Measurements from ENCODE around the gene TDRD5. TPM values are rescaled to one million over a fixed set of nuclear protein-coding genes. Genes with fewer than 3 reads are reported as not detected.

Gene TDRD5
- total and polyA plus RNA-seq, 2 donors (not counting 1 experiment from before 2014, with no cell fraction given): not detected

DNA sequence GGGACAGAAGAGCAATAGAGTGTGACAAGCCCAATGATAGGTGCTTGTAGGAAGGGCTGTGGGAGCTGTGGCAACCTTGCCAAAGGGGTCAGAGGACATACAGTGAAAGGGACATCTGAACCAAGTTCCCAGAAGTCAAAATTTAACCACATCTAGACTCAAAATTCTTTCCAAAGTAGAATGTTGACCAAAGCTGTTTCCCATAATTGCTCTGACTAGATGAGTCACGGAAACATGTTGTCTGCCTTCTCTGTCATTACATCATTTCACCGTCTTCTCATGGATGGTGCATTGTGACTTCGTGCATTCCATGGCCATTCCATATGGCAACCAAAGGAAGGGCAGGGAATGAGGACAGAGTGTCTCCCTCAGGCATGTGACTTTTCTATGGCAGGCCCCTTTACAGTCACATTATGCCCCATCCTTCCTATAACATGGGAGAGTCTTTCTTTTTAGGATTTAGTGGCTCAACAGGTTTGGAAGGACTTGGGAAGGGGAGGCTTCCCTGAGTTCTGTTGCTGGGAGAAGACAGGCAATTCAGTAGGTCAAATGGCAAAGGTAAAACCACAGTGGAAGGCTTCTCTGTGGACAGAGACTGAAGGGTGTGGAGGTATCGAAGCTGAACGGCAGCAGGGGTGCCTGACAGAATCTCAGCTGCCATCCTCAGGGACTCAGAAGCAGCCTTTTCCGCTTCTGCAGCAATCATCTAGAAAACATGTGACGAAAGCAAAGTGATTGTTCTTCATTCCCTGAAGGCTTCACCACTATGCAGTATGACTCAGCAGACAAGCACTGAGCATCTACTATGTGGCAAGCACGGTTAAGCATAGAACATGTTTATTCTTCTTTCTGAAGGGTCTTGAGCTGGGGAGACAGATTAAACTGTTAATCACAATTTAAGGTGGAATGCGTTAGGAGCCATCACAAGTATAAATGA is 40.6 kb upstream of the TDRD5 start:
- H3K9ac ChIP-seq (ENCODE audit: insufficient read depth, low read length): no peak overlapping the region
- H2AFZ ChIP-seq (ENCODE audit: low read length): no peak overlapping the region
- H3K27ac ChIP-seq (ENCODE audit: insufficient read depth, low read length): no peak overlapping the region
- no peaks in the 10 kb centered on the region for H3K36me3 ChIP-seq (ENCODE audit: control insufficient read depth, insufficient read depth, low read length)
- no peaks in the 10 kb centered on the region for H3K27me3 ChIP-seq (ENCODE audit: control insufficient read depth, insufficient read depth, low read length)
- no peaks in the 10 kb centered on the region for H4K20me1 ChIP-seq (ENCODE audit: control insufficient read depth, extremely low read depth, insufficient read depth, low read length)
- H3K4me3 ChIP-seq (replicated peaks in 1 of 4; ENCODE audit: control extremely low read depth in 1 of 4, insufficient read depth in 1 of 4, low read depth in 3 of 4, low read length in 4 of 4): no peak overlapping the region
- H3K79me2 ChIP-seq (ENCODE audit: control insufficient read depth, insufficient read depth, low read length): no peaks in the 10 kb centered on the region
- TF ChIP-seq EZH2 (IDR thresholded peaks at IDR 0.05; ENCODE audit: low read length, missing control alignments): no peak
- TF ChIP-seq, protein P1, sequence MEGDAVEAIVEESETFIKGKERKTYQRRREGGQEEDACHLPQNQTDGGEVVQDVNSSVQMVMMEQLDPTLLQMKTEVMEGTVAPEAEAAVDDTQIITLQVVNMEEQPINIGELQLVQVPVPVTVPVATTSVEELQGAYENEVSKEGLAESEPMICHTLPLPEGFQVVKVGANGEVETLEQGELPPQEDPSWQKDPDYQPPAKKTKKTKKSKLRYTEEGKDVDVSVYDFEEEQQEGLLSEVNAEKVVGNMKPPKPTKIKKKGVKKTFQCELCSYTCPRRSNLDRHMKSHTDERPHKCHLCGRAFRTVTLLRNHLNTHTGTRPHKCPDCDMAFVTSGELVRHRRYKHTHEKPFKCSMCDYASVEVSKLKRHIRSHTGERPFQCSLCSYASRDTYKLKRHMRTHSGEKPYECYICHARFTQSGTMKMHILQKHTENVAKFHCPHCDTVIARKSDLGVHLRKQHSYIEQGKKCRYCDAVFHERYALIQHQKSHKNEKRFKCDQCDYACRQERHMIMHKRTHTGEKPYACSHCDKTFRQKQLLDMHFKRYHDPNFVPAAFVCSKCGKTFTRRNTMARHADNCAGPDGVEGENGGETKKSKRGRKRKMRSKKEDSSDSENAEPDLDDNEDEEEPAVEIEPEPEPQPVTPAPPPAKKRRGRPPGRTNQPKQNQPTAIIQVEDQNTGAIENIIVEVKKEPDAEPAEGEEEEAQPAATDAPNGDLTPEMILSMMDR (conservative IDR thresholded peaks at IDR 0.05 in 1 of 2, IDR thresholded peaks at IDR 0.05 in 1 of 2; ENCODE audit: low read depth in 1 of 2, low read length in 2 of 2): no peak
- no peaks in the 10 kb centered on the region for H3K4me1 ChIP-seq (ENCODE audit: control insufficient read depth, extremely low read depth, insufficient read depth, low read length)
- no peaks in the 10 kb centered on the region for H3K9me3 ChIP-seq (ENCODE audit: control insufficient read depth, insufficient read depth, low read depth, low read length)
- H3K4me2 ChIP-seq (ENCODE audit: extremely low read depth, insufficient read depth, low read length): no peak overlapping the region
- DNase-seq (ENCODE audit: low read depth in 2 of 2): peak; percentile 3 to 40

DNA sequence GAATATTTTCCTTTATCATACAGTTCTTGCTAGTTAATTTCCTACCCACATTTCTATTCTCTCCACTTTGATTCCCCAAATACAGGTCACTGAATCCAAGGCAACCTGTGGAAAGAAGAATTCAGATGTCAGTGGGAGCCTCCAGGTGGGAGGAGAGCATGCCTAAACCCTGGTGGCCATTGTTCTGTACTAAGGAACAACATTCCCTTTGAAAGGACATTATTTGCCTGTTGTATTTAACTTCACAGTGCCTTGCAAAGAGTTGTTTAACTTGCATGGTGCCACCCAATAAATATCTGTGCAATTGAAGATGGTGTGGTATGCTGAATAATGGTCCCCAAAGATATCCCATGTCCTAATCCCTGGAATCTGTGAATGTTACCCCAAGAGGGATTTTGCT is 37.2 kb upstream of the TDRD5 start:
- TF ChIP-seq, protein P1 (conservative IDR thresholded peaks at IDR 0.05 in 1 of 2, IDR thresholded peaks at IDR 0.05 in 1 of 2; ENCODE audit: low read depth in 1 of 2, low read length in 2 of 2): no peak
- no peak for TF ChIP-seq EZH2 (IDR thresholded peaks at IDR 0.05; ENCODE audit: low read length, missing control alignments)
- H3K4me3 ChIP-seq (replicated peaks in 1 of 4; ENCODE audit: control extremely low read depth in 1 of 4, insufficient read depth in 1 of 4, low read depth in 3 of 4, low read length in 4 of 4): no peak overlapping the region
- no peaks in the 10 kb centered on the region for H3K79me2 ChIP-seq (ENCODE audit: control insufficient read depth, insufficient read depth, low read length)
- no peak overlapping the region for H3K9ac ChIP-seq (ENCODE audit: insufficient read depth, low read length)
- no peak overlapping the region for H2AFZ ChIP-seq (ENCODE audit: low read length)
- no peak for DNase-seq (ENCODE audit: low read depth in 2 of 2)
- H3K9me3 ChIP-seq (ENCODE audit: control insufficient read depth, insufficient read depth, low read depth, low read length): no peaks in the 10 kb centered on the region
- H3K27me3 ChIP-seq (ENCODE audit: control insufficient read depth, insufficient read depth, low read length): no peaks in the 10 kb centered on the region
- no peak overlapping the region for H3K27ac ChIP-seq (ENCODE audit: insufficient read depth, low read length)
- no peaks in the 10 kb centered on the region for H4K20me1 ChIP-seq (ENCODE audit: control insufficient read depth, extremely low read depth, insufficient read depth, low read length)
- no peaks in the 10 kb centered on the region for H3K36me3 ChIP-seq (ENCODE audit: control insufficient read depth, insufficient read depth, low read length)
- H3K4me2 ChIP-seq (ENCODE audit: extremely low read depth, insufficient read depth, low read length): no peak overlapping the region
- H3K4me1 ChIP-seq (ENCODE audit: control insufficient read depth, extremely low read depth, insufficient read depth, low read length): no peaks in the 10 kb centered on the region

DNA sequence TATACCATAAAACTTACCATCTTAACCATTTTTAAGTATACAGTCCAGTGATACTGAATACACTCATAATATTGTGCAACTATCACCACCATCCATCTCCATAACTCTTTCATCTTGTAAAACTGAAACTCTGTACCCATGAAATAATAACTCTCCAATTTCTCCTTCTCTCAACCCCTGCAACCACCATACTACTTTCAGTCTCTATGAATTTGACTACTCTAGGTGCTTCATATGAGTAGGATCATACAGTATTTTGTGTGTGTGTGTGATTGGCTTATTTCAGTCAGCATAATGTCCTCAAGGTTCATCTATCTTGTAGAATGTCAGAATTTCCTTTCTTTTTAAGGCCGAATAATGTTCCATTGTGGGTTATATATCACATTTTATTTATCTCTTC is 33.6 kb upstream of the TDRD5 start:
- no peak overlapping the region for H2AFZ ChIP-seq (ENCODE audit: low read length)
- TF ChIP-seq EZH2 (IDR thresholded peaks at IDR 0.05; ENCODE audit: low read length, missing control alignments): no peak
- TF ChIP-seq, protein P1 (conservative IDR thresholded peaks at IDR 0.05 in 1 of 2, IDR thresholded peaks at IDR 0.05 in 1 of 2; ENCODE audit: low read depth in 1 of 2, low read length in 2 of 2): no peak
- no peaks in the 10 kb centered on the region for H3K4me1 ChIP-seq (ENCODE audit: control insufficient read depth, extremely low read depth, insufficient read depth, low read length)
- no peak overlapping the region for H3K4me2 ChIP-seq (ENCODE audit: extremely low read depth, insufficient read depth, low read length)
- H3K27me3 ChIP-seq (ENCODE audit: control insufficient read depth, insufficient read depth, low read length): no peaks in the 10 kb centered on the region
- H3K79me2 ChIP-seq (ENCODE audit: control insufficient read depth, insufficient read depth, low read length): no peaks in the 10 kb centered on the region
- no peaks in the 10 kb centered on the region for H4K20me1 ChIP-seq (ENCODE audit: control insufficient read depth, extremely low read depth, insufficient read depth, low read length)
- H3K4me3 ChIP-seq (replicated peaks in 1 of 4; ENCODE audit: control extremely low read depth in 1 of 4, insufficient read depth in 1 of 4, low read depth in 3 of 4, low read length in 4 of 4): no peak overlapping the region
- no peaks in the 10 kb centered on the region for H3K9me3 ChIP-seq (ENCODE audit: control insufficient read depth, insufficient read depth, low read depth, low read length)
- DNase-seq (ENCODE audit: low read depth in 2 of 2): no peak
- H3K27ac ChIP-seq (ENCODE audit: insufficient read depth, low read length): no peak overlapping the region
- H3K36me3 ChIP-seq (ENCODE audit: control insufficient read depth, insufficient read depth, low read length): no peaks in the 10 kb centered on the region
- H3K9ac ChIP-seq (ENCODE audit: insufficient read depth, low read length): no peak overlapping the region

Data from fibroblast of lung (primary cell).